ENCODE results near the gene DNAH14. TPM values are rescaled to one million over a fixed set of nuclear protein-coding genes. Genes with fewer than 3 reads are reported as not detected.
"Not testable (repeated sequence)": the region's sequence is repeated elsewhere in the genome, so short reads cannot be mapped to it uniquely, and the experiment has no call there.

Gene DNAH14
- total RNA-seq, 2 experiments from 2014 or later = 0.32 to 0.70 TPM

DNA sequence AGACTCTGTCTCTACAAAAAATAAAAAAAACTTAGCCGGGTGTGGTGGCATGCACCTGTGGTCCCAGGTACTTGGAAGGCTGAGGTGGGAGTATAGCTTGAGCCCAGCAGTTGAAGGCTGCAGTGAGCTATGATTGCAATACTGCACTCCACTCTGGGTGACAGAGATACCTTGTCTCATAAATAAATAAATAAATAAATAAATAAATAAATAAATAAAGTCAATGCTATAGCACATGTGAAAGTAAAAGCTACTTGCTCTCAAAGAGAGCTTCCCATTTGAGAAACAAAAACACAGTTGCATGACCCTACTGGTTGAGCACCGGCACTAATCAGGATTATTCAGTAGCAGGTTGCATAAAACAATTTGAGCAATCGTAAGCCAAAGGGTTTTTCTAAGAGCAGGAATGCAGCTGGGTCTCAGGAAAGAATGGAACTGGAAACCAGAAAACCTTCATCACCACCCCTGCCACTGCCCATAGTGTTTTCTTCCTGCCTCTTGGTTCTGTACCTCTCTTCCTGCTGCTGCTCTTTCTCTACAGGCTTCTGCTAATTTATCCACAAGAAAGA, 29.3 kb upstream of the DNAH14 start:
- Mint-ChIP-seq H3K9me3 (ENCODE audit: low read depth) (peaks cover 3% of the 10 kb centered on the region), H3K4me1 (no peaks in the 10 kb centered on the region), H3K27me3 (peaks cover 15% of the 10 kb centered on the region), H3K36me3 (no peaks in the 10 kb centered on the region), H3K4me3 (no peak overlapping the region), H3K27ac (no peak overlapping the region)
- no peak for ATAC-seq
- CTCF ChIA-PET = no interaction called here
- no peak for DNase-seq

- no peaks in the 10 kb centered on the region for H3K36me3 Mint-ChIP-seq
- CTCF ChIA-PET = no interaction called here
- H3K9me3 Mint-ChIP-seq (ENCODE audit: low read depth) = peaks cover 3% of the 10 kb centered on the region
- DNase-seq (no peak), ATAC-seq (no peak)
- peaks cover 15% of the 10 kb centered on the region for H3K27me3 Mint-ChIP-seq
- no peak overlapping the region for H3K4me3 Mint-ChIP-seq
- H3K27ac Mint-ChIP-seq = no peak overlapping the region
- no peaks in the 10 kb centered on the region for H3K4me1 Mint-ChIP-seq
Observed at GRCh38 chr1:224901087-224901810, 28.2 kb upstream of the DNAH14 start.

DNA sequence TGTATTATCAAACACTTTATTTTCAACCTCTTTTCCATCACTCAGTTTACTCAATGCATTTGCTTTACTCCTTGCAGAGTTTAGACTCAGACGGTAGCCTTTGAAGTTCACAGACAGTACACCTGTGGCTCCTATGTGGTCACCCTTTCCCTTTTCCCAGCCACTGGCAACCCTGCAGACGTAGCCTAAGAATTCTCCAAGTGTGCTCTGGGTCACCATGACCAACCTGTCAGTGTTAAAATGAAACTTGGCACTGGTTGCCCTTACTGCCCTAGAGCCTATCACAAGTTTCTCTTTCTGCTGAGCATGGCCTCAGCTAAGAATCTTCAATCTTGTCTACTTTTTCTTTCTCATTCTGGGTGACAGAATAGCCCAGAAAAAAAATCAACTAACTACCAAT, 25.5 kb upstream of the DNAH14 start:
- Mint-ChIP-seq H3K27ac (no peak overlapping the region), H3K27me3 (peaks cover 15% of the 10 kb centered on the region), H3K4me3 (no peak overlapping the region), H3K36me3 (no peaks in the 10 kb centered on the region), H3K4me1 (no peaks in the 10 kb centered on the region), H3K9me3 (ENCODE audit: low read depth) (no peaks in the 10 kb centered on the region)
- no peak for ATAC-seq
- no peak for DNase-seq
- CTCF ChIA-PET = no interaction called here

- Mint-ChIP-seq H3K27me3 (peaks cover 6% of the 10 kb centered on the region), H3K36me3 (no peaks in the 10 kb centered on the region), H3K4me1 (no peaks in the 10 kb centered on the region), H3K4me3 (no peak overlapping the region), H3K27ac (no peak overlapping the region), H3K9me3 (ENCODE audit: low read depth) (no peaks in the 10 kb centered on the region)
- CTCF ChIA-PET = no interaction called here
- no peak for DNase-seq
- ATAC-seq = no peak
Observed at GRCh38 chr1:224906340-224906739, 23.1 kb upstream of the DNAH14 start.

DNA sequence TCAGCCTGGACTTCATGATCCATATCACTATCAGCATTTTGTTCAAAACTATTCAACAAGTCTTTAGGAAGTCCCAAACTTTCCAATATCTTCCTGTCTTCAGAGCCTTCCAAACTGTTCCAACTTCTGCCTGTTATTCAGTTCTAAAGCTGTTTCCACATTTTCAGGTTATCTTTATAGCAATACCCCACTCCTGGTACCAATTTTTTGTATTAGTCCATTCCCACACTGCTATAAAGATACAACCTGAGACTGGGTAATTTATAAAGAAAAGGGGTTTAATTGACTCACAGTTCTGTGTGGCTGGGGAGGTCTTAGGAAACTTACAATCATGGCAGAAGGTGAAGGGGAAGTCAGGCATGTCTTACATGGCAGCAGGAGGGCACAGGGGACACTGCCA, 18.3 kb upstream of the DNAH14 start:
- Mint-ChIP-seq H3K27ac (no peak overlapping the region), H3K9me3 (ENCODE audit: low read depth) (peaks cover 3% of the 10 kb centered on the region), H3K4me1 (no peaks in the 10 kb centered on the region), H3K36me3 (no peaks in the 10 kb centered on the region), H3K4me3 (no peak overlapping the region), H3K27me3 (peaks cover 2% of the 10 kb centered on the region)
- CTCF ChIA-PET = no interaction called here
- DNase-seq (no peak), ATAC-seq (no peak)

GRCh38 chr1:224914292-224914900, 15.1 kb upstream of the DNAH14 start:
- CTCF ChIA-PET = no interaction called here
- H3K4me3 Mint-ChIP-seq = no peak overlapping the region
- no peak overlapping the region for H3K27ac Mint-ChIP-seq
- ATAC-seq = no peak
- H3K27me3 Mint-ChIP-seq = peaks cover 8% of the 10 kb centered on the region
- no peak for DNase-seq
- H3K36me3 Mint-ChIP-seq = no peaks in the 10 kb centered on the region
- peaks cover 3% of the 10 kb centered on the region for H3K9me3 Mint-ChIP-seq (ENCODE audit: low read depth)
- no peaks in the 10 kb centered on the region for H3K4me1 Mint-ChIP-seq

DNA sequence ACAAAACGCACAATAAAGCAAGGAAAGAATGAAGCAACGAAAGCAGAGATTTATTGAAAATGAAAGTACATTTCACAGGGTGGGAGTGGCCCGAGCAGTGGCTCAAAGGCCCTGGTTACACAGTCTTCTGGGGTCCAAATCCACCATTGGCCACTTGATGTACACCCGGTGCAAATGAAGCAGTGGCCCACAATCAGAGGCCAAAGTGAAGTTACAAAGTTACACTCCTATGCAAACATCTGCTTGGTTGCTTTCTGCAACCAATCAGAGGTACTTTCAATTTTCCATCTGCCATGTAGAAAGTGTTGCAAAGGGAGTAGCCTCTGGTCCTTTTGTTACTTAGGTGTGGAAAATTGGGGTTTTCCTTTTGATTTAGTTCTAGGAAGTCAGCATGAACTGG, 10.0 kb upstream of the DNAH14 start:
- ATAC-seq (no peak), DNase-seq (no peak)
- H3K9me3 Mint-ChIP-seq (ENCODE audit: low read depth) = no peaks in the 10 kb centered on the region
- no peak overlapping the region for H3K4me3 Mint-ChIP-seq
- H3K27me3 Mint-ChIP-seq = peaks cover 21% of the 10 kb centered on the region
- CTCF ChIA-PET = interaction anchor here (0.5 kb wide), 1 partner anchor 218 kb away, joined by 4 read pairs; no protein-coding TSS in a partner anchor
- H3K36me3 Mint-ChIP-seq = no peaks in the 10 kb centered on the region
- H3K4me1 Mint-ChIP-seq = no peaks in the 10 kb centered on the region
- no peak overlapping the region for H3K27ac Mint-ChIP-seq

DNA sequence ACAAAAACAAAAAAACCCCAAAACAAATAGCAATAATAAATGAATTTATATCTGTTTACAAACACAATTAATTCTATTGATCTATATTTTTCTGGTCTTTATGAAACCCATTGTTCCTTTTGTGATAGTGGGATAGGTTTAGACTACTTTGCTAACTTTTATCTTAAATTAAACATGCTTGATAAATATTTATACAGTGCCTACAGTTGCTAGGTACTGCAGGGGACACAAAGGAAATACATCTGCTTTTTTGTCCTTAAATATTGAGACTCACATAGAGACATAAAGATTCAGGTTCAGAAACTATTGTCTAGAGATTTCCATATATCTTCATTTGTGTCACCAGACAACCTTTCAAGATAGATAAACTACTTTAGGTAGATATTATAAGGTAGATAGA, 8.5 kb upstream of the DNAH14 start:
- ATAC-seq (no peak), DNase-seq (no peak)
- CTCF ChIA-PET = no interaction called here
- no peak overlapping the region for H3K27ac Mint-ChIP-seq
- no peak overlapping the region for H3K4me3 Mint-ChIP-seq
- no peaks in the 10 kb centered on the region for H3K4me1 Mint-ChIP-seq
- peaks cover 22% of the 10 kb centered on the region for H3K27me3 Mint-ChIP-seq
- no peaks in the 10 kb centered on the region for H3K9me3 Mint-ChIP-seq (ENCODE audit: low read depth)
- no peaks in the 10 kb centered on the region for H3K36me3 Mint-ChIP-seq

GRCh38 chr1:224921354-224921753, 8.1 kb upstream of the DNAH14 start:
- Mint-ChIP-seq H3K27me3 (peaks cover 23% of the 10 kb centered on the region), H3K27ac (no peak overlapping the region), H3K9me3 (ENCODE audit: low read depth) (no peaks in the 10 kb centered on the region), H3K4me3 (no peak overlapping the region), H3K36me3 (no peaks in the 10 kb centered on the region), H3K4me1 (no peaks in the 10 kb centered on the region)
- ATAC-seq (no peak), DNase-seq (no peak)
- CTCF ChIA-PET = no interaction called here

DNA sequence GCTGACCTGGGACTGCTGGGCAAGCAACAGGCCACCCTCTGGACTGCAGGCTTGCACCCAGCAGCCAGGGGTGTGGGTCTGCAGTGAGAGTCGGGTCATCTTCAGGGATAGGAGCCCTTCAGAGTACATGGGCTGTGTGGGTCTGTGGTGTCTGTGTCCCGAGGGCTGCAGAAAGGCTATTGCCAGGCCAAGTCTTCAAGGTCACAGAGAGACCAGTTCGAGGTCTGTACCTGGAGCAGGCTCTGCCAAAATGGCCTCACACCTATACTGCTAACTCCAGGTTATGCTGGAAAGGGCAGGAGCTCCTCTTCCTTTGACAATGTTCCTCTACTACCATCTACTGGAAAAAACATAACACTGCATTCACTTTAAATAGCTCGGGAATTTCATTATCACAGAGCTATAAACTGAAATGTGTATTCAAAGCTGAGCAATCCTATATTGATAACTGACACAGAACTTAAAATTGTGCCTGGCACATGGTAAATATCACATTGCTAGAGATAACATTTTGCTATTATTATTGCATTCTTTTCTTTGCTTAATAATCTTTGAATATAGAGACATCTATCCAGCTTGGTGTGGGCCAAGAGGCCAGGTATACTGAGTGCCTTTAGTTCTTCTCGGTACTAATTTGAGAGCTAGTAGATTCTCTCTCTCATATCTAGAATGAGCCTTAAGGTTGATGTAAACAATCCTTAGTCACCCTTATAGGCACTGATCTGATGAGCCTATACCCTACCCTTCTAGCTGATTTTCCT, 6.9 kb upstream of the DNAH14 start:
- Mint-ChIP-seq H3K4me3 (no peak overlapping the region), H3K4me1 (no peaks in the 10 kb centered on the region), H3K27ac (no peak overlapping the region), H3K36me3 (no peaks in the 10 kb centered on the region), H3K9me3 (ENCODE audit: low read depth) (no peaks in the 10 kb centered on the region), H3K27me3 (peaks cover 22% of the 10 kb centered on the region)
- CTCF ChIA-PET = interaction anchor here (0.6 to 1.9 kb wide), 18 partner anchors 32 to 784 kb away, joined by 3 to 22 read pairs (median 4); partner anchors contain the start of gene CNIH3
- no peak for ATAC-seq
- no peak for DNase-seq

DNA sequence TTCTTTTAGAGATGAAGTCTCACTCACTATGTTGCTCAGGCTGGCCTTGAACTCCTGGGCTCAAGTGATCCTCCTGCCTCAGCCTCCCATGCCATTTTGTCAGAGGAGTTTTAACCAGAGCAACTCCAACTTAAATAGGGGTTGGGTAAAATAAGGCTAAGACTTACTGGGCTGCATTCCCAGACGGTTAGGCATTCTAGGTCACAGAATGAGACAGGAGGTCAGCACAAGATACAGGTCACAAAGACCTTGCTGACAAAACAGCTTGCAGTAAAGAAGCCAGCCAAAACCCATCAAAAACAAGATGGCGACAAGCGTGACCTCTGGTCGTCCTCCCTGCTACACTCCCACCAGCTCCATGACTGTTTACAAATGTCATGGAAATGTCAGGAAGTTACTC, 5.7 kb upstream of the DNAH14 start:
- CTCF ChIA-PET = interaction anchor here (0.6 to 1.9 kb wide), 3 partner anchors 72 to 407 kb away, joined by 3 to 8 read pairs (median 3); no protein-coding TSS in a partner anchor
- H3K9me3 Mint-ChIP-seq (ENCODE audit: low read depth) = no peaks in the 10 kb centered on the region

DNA sequence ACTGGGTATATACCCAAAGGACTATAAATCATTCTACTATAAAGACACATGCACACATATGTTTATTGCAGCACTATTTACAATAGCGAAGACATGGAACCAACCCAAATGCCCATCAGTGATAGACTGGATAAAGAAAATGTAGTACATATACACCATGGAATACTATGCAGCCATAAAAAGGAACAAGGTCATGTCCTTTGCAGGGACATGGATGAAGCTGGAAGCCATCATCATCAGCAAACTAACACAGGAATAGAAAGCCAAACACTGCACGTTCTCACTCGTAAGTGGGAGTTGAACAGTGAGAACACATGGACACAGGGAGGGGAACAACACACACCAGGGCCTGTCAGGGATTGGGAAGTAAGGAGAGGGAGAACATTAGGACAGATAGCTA, 1.8 kb upstream of the DNAH14 start:
- ATAC-seq; H3K4me1 Mint-ChIP-seq; H3K36me3 Mint-ChIP-seq; H3K9me3 Mint-ChIP-seq (ENCODE audit: low read depth); H3K4me3 Mint-ChIP-seq; H3K27ac Mint-ChIP-seq; DNase-seq; CTCF ChIA-PET: not testable (repeated sequence)
- peaks cover 32% of the 10 kb centered on the region for H3K27me3 Mint-ChIP-seq

More for the DNA sequence above, 5.7 kb upstream of the DNAH14 start:
- Mint-ChIP-seq H3K27me3 (peaks cover 28% of the 10 kb centered on the region), H3K27ac (no peak overlapping the region), H3K4me3 (no peak overlapping the region), H3K4me1 (no peaks in the 10 kb centered on the region), H3K36me3 (no peaks in the 10 kb centered on the region)
- DNase-seq (no peak), ATAC-seq (no peak)

- no peak for ATAC-seq
- CTCF ChIA-PET = no interaction called here
- H3K4me3 Mint-ChIP-seq = no peak overlapping the region
- peaks cover 5% of the 10 kb centered on the region for H3K4me1 Mint-ChIP-seq
- peaks cover 27% of the 10 kb centered on the region for H3K27me3 Mint-ChIP-seq
- H3K27ac Mint-ChIP-seq = no peak overlapping the region
- DNase-seq = no peak
- peaks cover 15% of the 10 kb centered on the region for H3K9me3 Mint-ChIP-seq (ENCODE audit: low read depth)
- no peaks in the 10 kb centered on the region for H3K36me3 Mint-ChIP-seq
Observed at GRCh38 chr1:224928906-224929305, 569 bp upstream of the DNAH14 start.
